Measurements from ENCODE around the gene DCAF12L1.

DNA sequence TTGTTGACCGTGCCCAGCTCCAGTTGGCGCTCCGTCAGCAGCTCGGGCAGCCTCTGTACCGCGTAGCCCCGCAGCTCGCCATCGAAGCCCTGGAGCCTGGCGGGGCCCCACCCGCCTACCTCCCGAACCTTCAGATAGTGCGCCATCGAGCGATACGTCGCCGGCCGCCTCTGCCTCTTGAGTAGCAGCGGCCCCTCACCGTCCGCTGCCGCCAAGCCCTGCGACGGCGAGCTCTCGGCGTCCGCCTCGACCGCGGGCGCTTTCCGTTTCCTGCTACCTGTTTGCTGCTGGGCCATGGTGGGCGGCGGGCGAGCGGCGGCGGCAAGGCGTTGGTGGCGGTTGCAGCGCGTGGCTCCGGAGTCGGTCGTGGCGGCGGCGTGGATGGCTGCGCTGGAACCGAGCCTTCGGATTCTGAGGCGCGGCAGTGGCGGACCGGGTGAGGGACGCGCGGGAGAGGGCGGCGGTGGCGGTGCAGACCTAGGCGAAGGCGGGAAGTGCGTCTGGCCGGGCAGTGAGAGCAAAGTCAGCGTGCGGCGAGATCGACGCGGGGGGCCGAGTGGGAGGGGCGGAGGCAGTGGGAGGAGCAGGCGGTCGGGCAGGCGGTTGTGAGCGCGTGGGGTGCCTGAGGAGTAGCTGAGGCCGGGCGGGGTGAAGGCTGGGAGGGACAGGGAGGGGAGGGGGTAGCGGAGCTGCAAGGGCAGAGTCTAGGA, at the start of gene DCAF12L1:
- TF ChIP-seq CTCF (tag by site-specific recombination; IDR thresholded peaks at IDR 0.05) (no peak), SALL2 (tag by site-specific recombination; IDR thresholded peaks at IDR 0.05; ENCODE audit: borderline replicate concordance) (no peak), ZNF670 (tag by site-specific recombination; IDR thresholded peaks at IDR 0.05; ENCODE audit: low read depth) (no peak), ZNF394 (tag by site-specific recombination; IDR thresholded peaks at IDR 0.05; ENCODE audit: borderline replicate concordance) (no peak), PATZ1 (tag by site-specific recombination; IDR thresholded peaks at IDR 0.05) (no peak), ZNF529 (tag by site-specific recombination; IDR thresholded peaks at IDR 0.05; ENCODE audit: insufficient replicate concordance) (no peak), ZBTB20 (tag by site-specific recombination; IDR thresholded peaks at IDR 0.05) (no peak)
